DND-41 (cell line): Measurements from ENCODE around the gene CTDP1.

Source experiments
- ATAC-seq: fragments of 200-7000 bp; cut with Tn5 transposase; 3 replicates; pipeline ENCODE4 v1.9.1; 2021; ENCODE audit warnings: low read depth; ENCODE audit not compliant: insufficient read depth
- DNase-seq: peaks from one replicate; pipeline ENCODE4 v3.0.0-alpha.2; 2020
- H2AFZ ChIP-seq: 2 replicates; pipeline ENCODE4 v1.6.0; 2012; ENCODE audit warnings: low read depth, low read length
- H3K27ac ChIP-seq: 2 replicates; pipeline ENCODE4 v1.5.1; 2012; ENCODE audit warnings: low read length, inconsistent platforms
- H3K27me3 ChIP-seq: fragments of 200-600 bp; sonication (generic); 2 replicates; pipeline ENCODE4 v1.6.0; 2012; ENCODE audit warnings: low read length, mild to moderate bottlenecking, inconsistent platforms; ENCODE audit not compliant: insufficient read depth, poor library complexity
- H3K36me3 ChIP-seq: 2 replicates; pipeline ENCODE4 v1.5.1; 2012; ENCODE audit warnings: low read length, inconsistent platforms; ENCODE audit not compliant: insufficient read depth
- H3K4me1 ChIP-seq: 2 replicates; pipeline ENCODE4 v1.5.1; 2012; ENCODE audit warnings: mild to moderate bottlenecking, low read length; ENCODE audit not compliant: insufficient read depth
- H3K4me2 ChIP-seq: 2 replicates; pipeline ENCODE4 v1.6.0; 2012; ENCODE audit warnings: mild to moderate bottlenecking, moderate library complexity, low read length, inconsistent platforms; ENCODE audit not compliant: insufficient read depth
- H3K4me3 ChIP-seq, 2 experiments: fragments of 200-600 bp in 1 of 2; shearing (Covaris generic) in 1 of 2; 2 replicates each; pipeline ENCODE4 v1.5.1; 2012 to 2016; ENCODE audit warnings: inconsistent platforms in 2 of 2, low read length in 2 of 2, mild to moderate bottlenecking in 2 of 2, low read depth in 1 of 2, moderate library complexity in 1 of 2
- H3K79me2 ChIP-seq: 2 replicates; pipeline ENCODE4 v1.6.0; 2012; ENCODE audit warnings: low read length, inconsistent platforms; ENCODE audit not compliant: insufficient read depth
- H3K9ac ChIP-seq: 2 replicates; pipeline ENCODE4 v1.6.0; 2012; ENCODE audit warnings: low read depth, mild to moderate bottlenecking, inconsistent platforms, low read length, moderate library complexity
- H3K9me3 ChIP-seq: 2 replicates; pipeline ENCODE4 v1.5.1; 2012; ENCODE audit warnings: low read length, moderate library complexity, mild to moderate bottlenecking, inconsistent platforms; ENCODE audit not compliant: insufficient read depth, severe bottlenecking
- H4K20me1 ChIP-seq: 2 replicates; pipeline ENCODE4 v1.6.0; 2012; ENCODE audit warnings: low read length; ENCODE audit not compliant: insufficient read depth
- CTCF ChIP-seq: IDR thresholded peaks from 2 replicates; pipeline ENCODE4 v1.5.1; 2012; ENCODE audit warnings: borderline replicate concordance, low read length, moderate library complexity, mild to moderate bottlenecking; ENCODE audit not compliant: poor library complexity, severe bottlenecking; ENCODE audit errors: extremely low read depth
- EZH2 ChIP-seq: IDR thresholded peaks from 3 replicates; pipeline ENCODE4 v1.6.1; 2012; ENCODE audit warnings: borderline replicate concordance, low read depth, mild to moderate bottlenecking, moderate library complexity, low read length, inconsistent platforms; ENCODE audit not compliant: severe bottlenecking

Gene CTDP1

DNA sequence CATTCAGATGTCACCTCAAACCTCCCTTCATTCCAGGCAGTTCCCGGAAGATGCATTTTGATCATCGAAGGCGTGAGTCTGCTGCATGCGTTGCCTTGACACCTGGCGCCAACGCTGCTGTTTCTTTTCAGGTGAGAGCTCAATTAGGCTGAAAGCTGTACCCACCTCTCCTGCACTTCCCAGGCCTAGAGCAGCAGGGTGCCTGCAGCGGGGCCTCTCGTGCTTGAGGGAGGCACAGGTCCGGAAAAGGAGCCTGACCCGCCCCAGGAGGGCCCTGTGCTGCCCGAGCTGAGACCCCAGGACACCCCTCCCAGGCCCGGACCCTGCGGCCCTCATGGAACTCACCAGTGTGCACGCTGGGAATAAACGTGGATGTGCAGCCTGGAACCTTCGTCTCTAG, 86.7 kb downstream of the CTDP1 start:
- Histone ChIP-seq H3K79me2 (no peaks in the 10 kb centered on the region), H3K27ac (no peak overlapping the region), H4K20me1 (no peaks in the 10 kb centered on the region), H3K27me3 (no peaks in the 10 kb centered on the region), H3K9ac (no peak overlapping the region), H3K4me2 (no peak overlapping the region), H3K4me3 (no peak overlapping the region), H3K9me3 (peaks cover 3% of the 10 kb centered on the region), H2AFZ (no peak overlapping the region), H3K4me1 (0 out of 2 replicates have a peak, but pooled peaks cover 2% of the 10 kb centered on the region), H3K36me3 (no peaks in the 10 kb centered on the region)
- ATAC-seq, result no peak
- DNase-seq, result no peak
- TF ChIP-seq EZH2, result no peak
- no peak for TF ChIP-seq CTCF

GRCh38 chr18:79768745-79769144, 89.1 kb downstream of the CTDP1 start:
- no peak overlapping the region for H3K9ac ChIP-seq
- H4K20me1 ChIP-seq, result no peaks in the 10 kb centered on the region; the same call in 1 of the 2 replicates
- H3K4me1 ChIP-seq, result no peaks in the 10 kb centered on the region
- no peak overlapping the region for H3K4me3 ChIP-seq
- H3K9me3 ChIP-seq, result peaks cover 3% of the 10 kb centered on the region
- no peaks in the 10 kb centered on the region for H3K36me3 ChIP-seq
- H3K4me2 ChIP-seq, result no peak overlapping the region
- TF ChIP-seq CTCF, result no peak
- TF ChIP-seq EZH2, result no peak
- H3K79me2 ChIP-seq, result no peaks in the 10 kb centered on the region
- DNase-seq (no peak), ATAC-seq (no peak)
- no peak overlapping the region for H2AFZ ChIP-seq
- no peaks in the 10 kb centered on the region for H3K27me3 ChIP-seq
- no peak overlapping the region for H3K27ac ChIP-seq

DNA sequence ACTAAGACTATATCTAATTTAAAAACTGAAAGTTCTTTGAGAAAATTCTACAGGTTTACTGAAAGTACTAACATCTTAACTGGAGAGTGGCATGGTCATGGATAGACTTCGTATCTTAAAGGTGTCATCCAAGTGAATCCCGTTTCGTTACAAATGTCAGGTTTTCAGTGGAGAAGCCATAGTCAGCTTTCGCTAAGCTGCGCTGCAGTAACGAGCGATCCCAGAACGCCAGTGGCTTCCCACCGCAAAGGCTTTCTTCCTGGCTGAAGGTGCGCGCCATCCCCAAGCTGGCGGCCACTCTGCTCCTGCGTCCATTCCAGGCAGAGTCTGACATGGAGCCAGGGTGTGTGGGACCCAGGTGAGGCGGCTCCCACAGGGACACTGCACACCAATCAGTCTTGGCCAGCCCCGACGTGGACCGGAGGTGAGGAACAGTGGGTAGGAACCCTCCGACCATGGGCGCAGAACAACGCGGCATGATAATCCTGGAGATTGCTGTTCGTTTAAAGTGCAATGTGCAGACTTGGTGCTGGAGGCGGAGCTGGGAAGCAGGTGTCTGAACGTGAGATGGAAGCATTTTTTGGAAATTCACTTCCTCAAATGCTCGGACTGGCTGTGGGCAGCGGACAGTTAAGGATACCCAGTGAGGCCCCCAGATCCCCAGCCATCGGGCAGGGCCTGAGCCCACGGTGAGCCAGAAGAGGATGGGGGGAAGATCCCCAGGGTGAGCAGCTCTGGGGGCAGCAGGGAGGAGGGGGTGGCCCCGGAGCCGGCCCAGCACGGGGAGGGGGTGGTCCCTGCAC, 90.3 kb downstream of the CTDP1 start:
- Histone ChIP-seq H4K20me1 (no peaks in the 10 kb centered on the region; the same call in 1 of the 2 replicates), H3K79me2 (no peaks in the 10 kb centered on the region), H3K27ac (no peak overlapping the region), H3K4me2 (no peak overlapping the region), H3K36me3 (no peaks in the 10 kb centered on the region), H3K4me1 (no peaks in the 10 kb centered on the region), H3K9ac (no peak overlapping the region), H2AFZ (no peak overlapping the region), H3K27me3 (no peaks in the 10 kb centered on the region), H3K4me3 (no peak overlapping the region), H3K9me3 (peaks cover 3% of the 10 kb centered on the region)
- no peak for TF ChIP-seq CTCF
- no peak for TF ChIP-seq EZH2
- no peak for ATAC-seq
- no peak for DNase-seq
